ENCODE results near the gene ZNF628.

GRCh38 chr19:55472463-55472862 is 4.0 kb upstream of the ZNF628 start:
- TF ChIP-seq, protein P1, sequence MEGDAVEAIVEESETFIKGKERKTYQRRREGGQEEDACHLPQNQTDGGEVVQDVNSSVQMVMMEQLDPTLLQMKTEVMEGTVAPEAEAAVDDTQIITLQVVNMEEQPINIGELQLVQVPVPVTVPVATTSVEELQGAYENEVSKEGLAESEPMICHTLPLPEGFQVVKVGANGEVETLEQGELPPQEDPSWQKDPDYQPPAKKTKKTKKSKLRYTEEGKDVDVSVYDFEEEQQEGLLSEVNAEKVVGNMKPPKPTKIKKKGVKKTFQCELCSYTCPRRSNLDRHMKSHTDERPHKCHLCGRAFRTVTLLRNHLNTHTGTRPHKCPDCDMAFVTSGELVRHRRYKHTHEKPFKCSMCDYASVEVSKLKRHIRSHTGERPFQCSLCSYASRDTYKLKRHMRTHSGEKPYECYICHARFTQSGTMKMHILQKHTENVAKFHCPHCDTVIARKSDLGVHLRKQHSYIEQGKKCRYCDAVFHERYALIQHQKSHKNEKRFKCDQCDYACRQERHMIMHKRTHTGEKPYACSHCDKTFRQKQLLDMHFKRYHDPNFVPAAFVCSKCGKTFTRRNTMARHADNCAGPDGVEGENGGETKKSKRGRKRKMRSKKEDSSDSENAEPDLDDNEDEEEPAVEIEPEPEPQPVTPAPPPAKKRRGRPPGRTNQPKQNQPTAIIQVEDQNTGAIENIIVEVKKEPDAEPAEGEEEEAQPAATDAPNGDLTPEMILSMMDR (IDR thresholded peaks at IDR 0.05; ENCODE audit: low read depth, low read length, poor library complexity, severe bottlenecking) = no peak
- TF ChIP-seq EZH2phosphoT487 (IDR thresholded peaks at IDR 0.05; ENCODE audit: borderline replicate concordance, low read length) = no peak

All from DOHH2 (cell line).